GM12864 (cell line): ENCODE measurements around the gene FUCA2.

ENCODE experiments used
- DNase-seq: peaks from one replicate; pipeline ENCODE4 v3.0.0-alpha.2; 2011; ENCODE audit warnings: low read depth
- H3K4me3 ChIP-seq: 2 replicates; pipeline ENCODE4 v1.5.1; 2011; ENCODE audit warnings: mild to moderate bottlenecking, low read depth, low read length, control low read depth
- CTCF ChIP-seq: IDR thresholded peaks from 2 replicates; pipeline ENCODE4 v1.5.1; 2011; ENCODE audit warnings: low read depth, mild to moderate bottlenecking, moderate library complexity, low read length, control low read depth, inconsistent platforms; ENCODE audit errors: missing control alignments

FUCA2 gene

GRCh38 chr6:143553337-143553736, 41.8 kb upstream of the FUCA2 start:
- no peak for TF ChIP-seq CTCF

GRCh38 chr6:143549949-143550268, 38.4 kb upstream of the FUCA2 start:
- DNase-seq: no peak
- TF ChIP-seq CTCF: no peak
- no peak overlapping the region for H3K4me3 ChIP-seq

More at GRCh38 chr6:143553337-143553736, 41.8 kb upstream of the FUCA2 start:
- DNase-seq: no peak
- H3K4me3 ChIP-seq: no peak overlapping the region

GRCh38 chr6:143549221-143549948, 37.9 kb upstream of the FUCA2 start:
- no peak overlapping the region for H3K4me3 ChIP-seq
- no peak for TF ChIP-seq CTCF
- peak; percentile 35 for DNase-seq

GRCh38 chr6:143546599-143546998, 35.1 kb upstream of the FUCA2 start:
- H3K4me3 ChIP-seq: no peak overlapping the region
- DNase-seq: no peak
- TF ChIP-seq CTCF: no peak

- DNase-seq: no peak
- no peak for TF ChIP-seq CTCF
- H3K4me3 ChIP-seq: no peak overlapping the region
Measured at GRCh38 chr6:143545976-143546547, 34.5 kb upstream of the FUCA2 start.

GRCh38 chr6:143545165-143545564, 33.6 kb upstream of the FUCA2 start:
- no peak for TF ChIP-seq CTCF
- no peak for DNase-seq
- H3K4me3 ChIP-seq: no peak overlapping the region
